ENCODE results near the gene NT5C3A. TPM values are rescaled to one million over a fixed set of nuclear protein-coding genes. Genes with fewer than 3 reads are reported as not detected.

Gene NT5C3A
- total and polyA plus RNA-seq, 2 experiments from 2014 or later, result 21.2 to 38.0 TPM

- 40% methylated on average over 8 of the region's 8 CpGs for WGBS (ENCODE audit: low lambda C conversion rate, missing lambda C conversion rate)
- Histone ChIP-seq H3K27me3 (no peaks in the 10 kb centered on the region), H3K79me2 (peaks cover 57% of the 10 kb centered on the region), H3K27ac (peak overlapping the region; percentile 94), H3K4me2 (peak overlapping the region; percentile 75), H3K4me3 (peak overlapping the region; percentile 86), H3K4me1 (ENCODE audit: insufficient read depth) (peaks cover 12% of the 10 kb centered on the region), H4K20me1 (ENCODE audit: insufficient read depth, poor library complexity, severe bottlenecking) (peaks cover 11% of the 10 kb centered on the region), H3K9me2 (replicated peaks; ENCODE audit: insufficient read depth) (no peaks in the 10 kb centered on the region), H3K36me3 (replicated peaks; ENCODE audit: insufficient read depth, low read depth) (no peaks in the 10 kb centered on the region), H2AFZ (peak overlapping the region; percentile 80), H3K9me3 (ENCODE audit: low read depth) (no peaks in the 10 kb centered on the region)
- no peak for DNase-seq (ENCODE audit: low spot score)
- TF ChIP-seq EZH2phosphoT487 (IDR thresholded peaks at IDR 0.05; ENCODE audit: low read depth, severe bottlenecking, unreplicated experiment) (no peak), CTCF (IDR thresholded peaks at IDR 0.05; ENCODE audit: poor library complexity) (no peak), EZH2 (IDR thresholded peaks at IDR 0.05; ENCODE audit: borderline replicate concordance) (no peak)
Measured at GRCh38 chr7:33061282-33061937, 1.2 kb downstream of the NT5C3A start.

GRCh38 chr7:33059635-33060034, 2.9 kb downstream of the NT5C3A start:
- Histone ChIP-seq H3K9me2 (replicated peaks; ENCODE audit: insufficient read depth) (no peaks in the 10 kb centered on the region), H4K20me1 (ENCODE audit: insufficient read depth, poor library complexity, severe bottlenecking) (peaks cover 11% of the 10 kb centered on the region), H3K4me3 (no peak overlapping the region), H3K27me3 (no peaks in the 10 kb centered on the region), H3K9me3 (ENCODE audit: low read depth) (no peaks in the 10 kb centered on the region), H3K79me2 (peaks cover 75% of the 10 kb centered on the region), H3K36me3 (replicated peaks; ENCODE audit: insufficient read depth, low read depth) (no peaks in the 10 kb centered on the region), H2AFZ (no peak overlapping the region), H3K27ac (no peak overlapping the region), H3K4me1 (ENCODE audit: insufficient read depth) (peaks cover 12% of the 10 kb centered on the region), H3K4me2 (no peak overlapping the region)
- 74% methylated on average over 4 of the region's 4 CpGs for WGBS (ENCODE audit: low lambda C conversion rate, missing lambda C conversion rate)
- TF ChIP-seq EZH2 (IDR thresholded peaks at IDR 0.05; ENCODE audit: borderline replicate concordance) (no peak), EZH2phosphoT487 (IDR thresholded peaks at IDR 0.05; ENCODE audit: low read depth, severe bottlenecking, unreplicated experiment) (no peak), CTCF (IDR thresholded peaks at IDR 0.05; ENCODE audit: poor library complexity) (no peak)
- no peak for DNase-seq (ENCODE audit: low spot score)

GRCh38 chr7:33055158-33055557, 7.4 kb downstream of the NT5C3A start:
- Histone ChIP-seq H3K9me2 (replicated peaks; ENCODE audit: insufficient read depth) (no peaks in the 10 kb centered on the region), H3K79me2 (peaks cover 97% of the 10 kb centered on the region), H3K9me3 (ENCODE audit: low read depth) (no peaks in the 10 kb centered on the region), H3K27me3 (no peaks in the 10 kb centered on the region), H3K36me3 (replicated peaks; ENCODE audit: insufficient read depth, low read depth) (no peaks in the 10 kb centered on the region), H3K27ac (no peak overlapping the region), H3K4me2 (no peak overlapping the region), H2AFZ (no peak overlapping the region), H4K20me1 (ENCODE audit: insufficient read depth, poor library complexity, severe bottlenecking) (no peaks in the 10 kb centered on the region), H3K4me3 (no peak overlapping the region), H3K4me1 (ENCODE audit: insufficient read depth) (no peaks in the 10 kb centered on the region)
- TF ChIP-seq EZH2 (IDR thresholded peaks at IDR 0.05; ENCODE audit: borderline replicate concordance) (no peak), EZH2phosphoT487 (IDR thresholded peaks at IDR 0.05; ENCODE audit: low read depth, severe bottlenecking, unreplicated experiment) (no peak), CTCF (IDR thresholded peaks at IDR 0.05; ENCODE audit: poor library complexity) (no peak)
- WGBS (ENCODE audit: low lambda C conversion rate, missing lambda C conversion rate), result 95% methylated on average over 5 of the region's 5 CpGs
- DNase-seq (ENCODE audit: low spot score), result no peak
